NCI-H2227 (cell line): ENCODE data around the gene RNF121.
"Not testable (repeated sequence)": the region's sequence is repeated elsewhere in the genome, so short reads cannot be mapped to it uniquely, and the experiment has no call there.

Experiments
- DNase-seq: peaks from one replicate; lab custom pipeline; 2025; ENCODE audit not compliant: unreplicated experiment; lab: John Stamatoyannopoulos, UW

RNF121 gene

GRCh38 chr11:71928737-71929443, at the start of gene RNF121:
Gene RNF121, plus strand, starts transcription at chr11:71929046. Its CDS starts 16 bp downstream, at chr11:71929062.
- peak; percentile 97 for DNase-seq

- DNase-seq = not testable (repeated sequence)
These were observed 43.0 kb upstream of the RNF121 start for GRCh38 chr11:71885806-71886205.

GRCh38 chr11:71888335-71889010, 40.4 kb upstream of the RNF121 start:
- DNase-seq = not testable (repeated sequence)

- DNase-seq = not testable (repeated sequence)
These were observed 39.5 kb upstream of the RNF121 start for GRCh38 chr11:71889181-71889872.

GRCh38 chr11:71895961-71896360, 32.9 kb upstream of the RNF121 start:
- no peak for DNase-seq

- not testable (repeated sequence) for DNase-seq
These were observed 27.7 kb upstream of the RNF121 start for GRCh38 chr11:71901137-71901536.

- DNase-seq = no peak
These were observed 20.6 kb upstream of the RNF121 start for GRCh38 chr11:71908218-71908617.

GRCh38 chr11:71910775-71911174, 18.1 kb upstream of the RNF121 start:
- DNase-seq = not testable (repeated sequence)

- not testable (repeated sequence) for DNase-seq
These were observed 17.4 kb upstream of the RNF121 start for GRCh38 chr11:71911321-71911985.

GRCh38 chr11:71911986-71912340, 16.9 kb upstream of the RNF121 start:
- DNase-seq = not testable (repeated sequence)

GRCh38 chr11:71913756-71914526, 14.9 kb upstream of the RNF121 start:
- no peak for DNase-seq

- no peak for DNase-seq
These were observed 14.1 kb upstream of the RNF121 start for GRCh38 chr11:71914617-71915189.

- DNase-seq = no peak
These were observed 11.2 kb upstream of the RNF121 start for GRCh38 chr11:71917646-71918140.

- peak; percentile 97 for DNase-seq
These were observed 768 bp upstream of the RNF121 start, which contains the start of gene XNDC1N for GRCh38 chr11:71927820-71928736. Gene XNDC1N, minus strand, starts transcription at chr11:71928594. Its CDS starts 5,241 bp downstream, at chr11:71923353.

- no peak for DNase-seq
These were observed 645 bp downstream of the RNF121 start for GRCh38 chr11:71929491-71929890.

- no peak for DNase-seq
These were observed 1.9 kb downstream of the RNF121 start for GRCh38 chr11:71930556-71931244.

- DNase-seq = peak; percentile 8
These were observed 2.4 kb downstream of the RNF121 start for GRCh38 chr11:71931245-71931602.

GRCh38 chr11:71933141-71933933, 4.5 kb downstream of the RNF121 start:
- no peak for DNase-seq
